SH-SY5Y (cell line): ENCODE measurements around the gene ZNF154.

Experiments
- GATA2 ChIP-seq: IDR thresholded peaks from 2 replicates; pipeline ENCODE4 v1.6.1; 2011; ENCODE audit warnings: mild to moderate bottlenecking, low read depth, low read length
- GATA3 ChIP-seq: IDR thresholded peaks from 2 replicates; pipeline ENCODE4 v1.6.1; 2011; ENCODE audit warnings: low read depth, mild to moderate bottlenecking, low read length, moderate library complexity

The ZNF154 gene

DNA sequence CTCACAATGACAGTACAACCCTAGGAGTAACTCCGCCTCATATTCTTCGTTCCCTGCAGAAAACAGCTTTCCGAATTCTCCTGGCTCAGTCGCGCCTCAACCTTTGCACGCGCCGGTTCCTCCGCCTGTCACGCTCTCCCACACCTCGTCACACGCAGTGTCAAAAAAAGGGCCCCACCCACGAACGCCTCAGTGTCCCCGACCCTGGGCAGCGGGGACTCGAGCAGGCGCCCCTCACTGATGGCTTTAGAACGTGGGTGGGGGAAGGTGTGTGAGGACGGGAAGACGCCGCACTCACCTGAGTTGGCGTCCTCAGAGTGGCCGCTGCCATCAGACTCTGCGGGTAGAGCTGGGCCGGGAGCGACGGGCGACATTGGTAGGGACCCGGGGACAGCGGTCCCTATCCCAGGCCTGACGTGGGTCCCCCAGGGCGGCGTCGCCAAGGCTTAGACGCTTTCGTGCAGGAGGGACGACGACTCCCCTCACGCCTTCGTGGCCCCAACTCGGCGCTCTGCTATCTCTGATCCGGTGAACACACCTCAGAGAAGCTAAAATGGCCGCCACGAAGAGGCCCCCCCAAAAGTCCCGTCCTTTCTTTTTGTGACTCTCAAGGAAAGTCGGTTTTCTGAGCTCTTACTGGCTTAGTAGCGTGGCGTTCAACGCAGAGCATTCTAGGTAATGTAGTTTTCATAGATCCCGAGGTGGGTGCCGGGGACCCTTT is at the start of gene ZNF154:
ZNF154 (minus strand) TSS at position 564 of the 721 bp plus-strand sequence; CDS start at position 331, 233 bp downstream.
- TF ChIP-seq GATA3 (no peak), GATA2 (no peak)

DNA sequence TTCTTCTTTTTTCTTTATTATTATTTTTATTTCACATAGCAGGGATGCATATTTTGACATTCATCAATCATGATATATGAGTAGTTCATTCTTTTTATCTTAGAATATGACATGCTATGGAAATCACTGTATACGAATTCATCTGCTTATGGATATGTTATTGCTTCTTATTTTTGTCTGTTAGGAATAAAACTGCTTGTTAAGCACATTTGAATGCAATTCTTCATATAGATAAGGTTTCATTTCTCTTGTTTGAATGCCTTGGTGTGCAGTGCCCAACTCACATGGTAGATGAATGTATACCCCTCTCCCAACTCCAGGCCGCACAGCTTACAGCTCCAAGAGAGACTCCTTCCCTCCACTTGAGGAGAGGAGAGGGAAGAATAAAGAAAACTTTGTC is 48.9 kb upstream of the ZNF154 start:
- TF ChIP-seq GATA3 (no peak), GATA2 (no peak)

DNA sequence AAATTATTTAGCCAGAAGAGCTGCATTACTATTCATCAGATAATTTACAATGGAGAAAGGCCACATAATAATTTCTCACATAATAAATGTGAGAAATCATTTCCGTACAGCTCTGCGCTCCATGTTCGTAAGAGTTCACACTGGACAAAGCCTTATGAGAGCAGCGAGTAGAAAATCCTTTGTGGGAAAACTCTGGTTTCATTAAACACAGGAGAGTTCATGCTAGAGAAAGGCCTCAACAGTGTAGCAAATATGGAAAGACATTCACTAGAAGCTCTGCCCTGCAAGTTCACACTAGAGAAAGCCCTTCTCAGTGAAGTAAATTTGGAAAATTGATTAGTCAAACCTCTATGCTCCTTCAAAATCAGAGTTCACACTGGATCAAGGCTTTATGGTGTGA is 46.0 kb upstream of the ZNF154 start:
- no peak for TF ChIP-seq GATA3
- no peak for TF ChIP-seq GATA2

DNA sequence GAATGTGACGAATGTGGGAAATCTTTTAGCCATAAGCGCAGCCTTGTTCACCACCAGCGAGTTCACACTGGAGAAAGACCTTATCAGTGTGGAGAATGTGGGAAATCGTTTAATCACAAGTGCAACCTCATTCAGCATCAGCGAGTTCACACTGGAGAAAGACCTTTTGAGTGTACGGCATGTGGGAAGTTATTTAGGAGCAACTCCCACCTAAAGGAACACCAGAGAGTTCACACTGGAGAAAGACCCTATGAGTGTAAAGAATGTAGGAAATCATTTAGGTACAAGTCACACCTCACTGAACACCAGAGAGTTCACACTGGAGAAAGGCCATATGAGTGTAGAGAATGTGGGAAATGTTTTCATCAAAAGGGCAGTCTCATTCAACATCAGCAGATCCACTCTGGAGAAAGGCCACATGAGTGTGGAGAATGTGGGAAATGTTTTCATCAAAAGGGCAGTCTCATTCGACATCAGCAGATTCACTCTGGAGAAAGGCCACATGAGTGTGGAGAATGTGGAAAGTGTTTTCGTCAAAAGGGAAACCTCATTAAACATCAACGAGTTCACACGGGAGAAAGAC is 45.2 kb upstream of the ZNF154 start:
- TF ChIP-seq GATA3 (no peak), GATA2 (no peak)

DNA sequence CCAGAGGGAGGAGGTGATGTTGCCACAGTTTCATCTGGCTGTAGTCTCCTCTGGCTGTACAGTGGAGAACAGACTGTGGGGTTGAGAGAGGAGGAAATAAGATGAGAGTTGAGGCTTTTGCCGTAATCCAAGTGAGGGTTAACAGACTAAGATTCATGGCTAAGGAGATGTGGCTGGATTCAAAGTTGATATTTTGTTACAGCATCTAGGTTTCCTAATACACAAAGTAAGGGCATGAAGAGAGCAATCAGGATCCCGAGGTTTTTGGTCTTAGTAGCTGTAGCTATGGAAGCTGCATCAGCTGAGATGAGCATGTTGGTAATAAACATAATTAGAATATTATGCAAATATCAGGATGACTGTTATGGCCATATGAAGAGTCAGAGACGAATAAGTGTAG is 39.0 kb upstream of the ZNF154 start:
- TF ChIP-seq GATA2 (no peak), GATA3 (no peak)

DNA sequence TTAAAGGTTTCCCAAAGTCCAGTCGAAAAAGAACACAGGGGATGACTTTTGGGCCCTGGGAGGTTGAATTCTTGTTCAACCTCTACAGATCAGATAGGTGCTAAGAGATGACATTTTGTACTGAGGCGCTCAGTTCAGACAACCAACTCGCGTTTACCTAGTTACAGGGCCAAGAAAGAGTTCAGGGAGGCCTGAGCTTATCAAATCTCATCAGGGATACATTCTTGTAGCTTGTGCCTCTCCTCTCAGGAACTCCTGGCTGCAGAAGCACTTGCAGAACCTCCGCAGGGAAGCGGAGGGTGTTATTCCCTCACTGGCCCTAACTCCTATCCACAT is 38.4 kb upstream of the ZNF154 start:
- TF ChIP-seq GATA2 = no peak
- no peak for TF ChIP-seq GATA3

DNA sequence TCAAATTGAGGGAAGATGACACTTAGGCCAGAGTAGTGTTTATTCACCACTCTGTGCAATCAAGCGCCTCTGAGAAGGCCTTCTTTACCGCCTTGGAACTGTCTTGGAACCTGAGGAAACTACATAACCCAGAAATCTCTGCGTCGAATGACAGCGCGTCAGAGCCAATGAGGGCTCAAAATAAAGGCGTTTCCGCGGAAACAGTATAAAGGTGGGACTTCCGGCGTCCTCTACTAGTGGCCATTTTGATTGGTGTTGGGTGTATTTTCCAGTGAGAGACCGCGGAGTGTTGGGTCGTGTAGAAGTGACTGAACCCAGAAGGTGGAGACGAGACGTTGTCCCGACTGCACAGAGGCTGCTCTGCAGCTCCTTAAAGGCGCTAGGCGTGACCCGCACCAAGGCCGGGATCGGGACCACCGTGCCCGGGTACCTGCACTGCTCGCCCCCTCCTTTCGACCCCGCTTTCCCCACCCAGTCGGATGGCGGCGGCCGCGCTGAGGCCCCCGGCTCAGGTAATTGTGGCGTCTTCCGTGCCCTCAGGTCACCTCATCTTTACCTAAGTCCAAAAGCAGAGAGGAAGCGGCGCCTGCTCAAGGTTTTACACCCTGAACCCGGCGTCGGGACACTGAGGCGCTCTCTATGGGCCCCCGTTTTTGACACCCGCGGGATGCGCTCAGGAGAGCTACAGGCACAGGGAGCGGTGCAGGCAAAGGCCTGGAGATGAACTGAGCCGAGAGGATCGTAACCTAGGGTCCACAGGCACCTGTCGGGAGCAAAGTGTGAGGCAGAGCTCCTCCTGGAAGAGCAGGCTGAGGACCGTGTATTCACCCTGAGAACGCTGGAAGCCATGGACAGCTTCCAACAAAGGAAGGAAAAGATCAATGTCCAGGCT is 37.8 kb upstream of the ZNF154 start, which contains the start of gene ZNF776:
ZNF776 (plus strand) TSS at position 236 of the 892 bp plus-strand sequence; CDS start at position 480, 244 bp downstream.
- no peak for TF ChIP-seq GATA3
- no peak for TF ChIP-seq GATA2

DNA sequence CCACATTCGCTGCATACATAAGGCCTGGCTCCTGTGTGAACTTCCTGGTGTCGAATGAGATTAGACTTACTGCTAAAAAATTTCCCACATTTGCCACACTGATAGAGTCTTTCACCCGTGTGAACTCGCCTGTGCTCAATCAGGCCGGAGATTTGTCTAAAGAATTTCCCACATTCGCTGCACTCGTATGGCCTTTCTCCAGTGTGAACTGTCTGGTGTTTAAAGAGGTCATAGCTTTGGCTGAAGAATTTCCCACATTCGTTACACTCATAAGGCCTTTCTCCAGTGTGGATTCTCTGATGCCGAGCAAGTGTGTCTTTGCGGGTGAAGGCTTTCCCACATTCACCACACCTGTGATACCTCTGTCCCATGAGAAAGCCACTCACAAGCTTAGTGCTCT is 11.9 kb upstream of the ZNF154 start:
- TF ChIP-seq GATA2 = no peak
- no peak for TF ChIP-seq GATA3

DNA sequence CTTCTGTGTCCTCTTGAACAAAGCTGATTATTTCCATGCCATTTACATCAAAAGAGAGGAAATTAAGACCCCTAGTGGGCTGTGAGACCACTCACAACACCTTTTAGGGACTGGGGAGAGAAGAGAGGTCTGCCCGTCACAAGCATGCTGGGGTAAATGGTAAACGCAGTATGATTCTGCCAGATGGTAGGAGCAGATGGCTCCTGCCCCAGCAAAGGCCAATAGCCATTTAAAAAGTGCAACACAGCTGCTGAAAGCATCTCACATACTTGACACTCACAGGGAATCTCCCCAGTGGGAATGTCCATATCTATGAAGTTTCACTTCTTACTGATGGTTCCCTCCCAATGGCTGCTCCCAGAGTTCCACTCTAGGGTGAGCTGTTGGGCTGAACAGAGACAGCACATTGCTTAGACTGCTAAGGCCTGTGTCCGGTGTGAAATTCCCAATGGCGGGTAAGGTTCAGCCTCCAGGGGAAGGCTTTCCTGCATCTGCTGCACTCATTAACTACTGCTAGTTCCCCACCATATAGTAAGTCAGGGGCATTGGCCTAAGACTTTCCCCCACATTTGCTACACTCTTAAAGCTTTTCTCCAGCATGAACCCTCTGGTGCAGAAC is 11.0 kb upstream of the ZNF154 start:
- TF ChIP-seq GATA2 = no peak
- TF ChIP-seq GATA3 = no peak

DNA sequence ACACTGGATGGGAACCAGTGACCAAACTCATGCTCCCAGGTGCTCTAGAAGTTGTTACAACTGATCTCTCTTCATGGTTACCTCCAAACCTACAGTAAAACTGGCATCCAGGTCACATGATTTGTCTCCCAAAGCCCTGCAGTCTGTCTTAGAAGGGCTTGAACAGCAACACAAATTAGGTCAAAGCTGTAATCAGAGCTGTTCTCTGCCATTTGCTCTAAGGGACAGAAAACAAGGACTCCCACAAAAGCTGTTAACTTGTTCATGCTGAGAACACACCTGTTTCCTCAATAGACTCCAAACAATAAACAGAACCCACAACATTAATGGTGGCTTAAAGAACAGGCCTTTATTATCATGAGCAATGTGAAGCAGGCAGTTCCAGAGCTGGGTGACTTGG is 10.4 kb upstream of the ZNF154 start:
- TF ChIP-seq GATA2 (no peak), GATA3 (no peak)

DNA sequence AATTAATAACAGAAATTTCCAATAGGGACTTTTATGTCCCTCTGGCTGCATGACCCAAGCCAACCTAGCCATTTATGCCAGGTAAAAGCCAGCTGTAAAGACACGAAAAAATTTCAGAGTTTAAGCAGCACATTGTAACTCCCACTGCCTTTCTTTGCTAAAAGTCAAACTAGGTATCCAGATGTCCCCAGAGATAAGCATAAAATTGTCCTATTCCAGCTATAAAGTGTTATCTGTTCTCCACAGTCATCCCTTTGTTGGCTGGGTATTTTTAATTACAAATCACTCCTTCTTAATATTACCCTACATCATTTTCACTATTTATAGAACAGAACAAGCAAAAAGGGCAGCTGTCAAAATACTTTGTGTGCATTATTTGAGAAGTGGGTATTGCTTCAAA is 3.2 kb upstream of the ZNF154 start:
- TF ChIP-seq GATA2 (no peak), GATA3 (no peak)

DNA sequence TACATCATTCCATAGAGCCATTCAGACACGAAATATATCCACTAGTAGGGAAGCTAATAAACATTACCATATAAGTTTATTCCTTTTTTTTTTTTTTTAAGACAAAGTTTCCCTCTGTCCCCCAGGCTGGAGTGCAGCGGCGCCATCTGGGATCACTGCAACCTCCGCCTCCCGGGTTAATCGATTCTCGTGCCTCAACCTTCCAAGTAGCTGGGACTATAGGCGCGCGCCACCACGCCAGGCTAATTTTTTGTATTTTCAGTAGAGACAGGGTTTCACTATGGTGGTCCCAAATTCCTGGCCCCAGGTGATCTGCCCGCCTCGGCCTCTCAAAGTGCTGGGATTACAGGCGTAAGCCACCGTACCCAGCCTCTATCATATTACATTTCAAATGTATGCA is 612 bp upstream of the ZNF154 start:
- no peak for TF ChIP-seq GATA3
- TF ChIP-seq GATA2 = no peak

DNA sequence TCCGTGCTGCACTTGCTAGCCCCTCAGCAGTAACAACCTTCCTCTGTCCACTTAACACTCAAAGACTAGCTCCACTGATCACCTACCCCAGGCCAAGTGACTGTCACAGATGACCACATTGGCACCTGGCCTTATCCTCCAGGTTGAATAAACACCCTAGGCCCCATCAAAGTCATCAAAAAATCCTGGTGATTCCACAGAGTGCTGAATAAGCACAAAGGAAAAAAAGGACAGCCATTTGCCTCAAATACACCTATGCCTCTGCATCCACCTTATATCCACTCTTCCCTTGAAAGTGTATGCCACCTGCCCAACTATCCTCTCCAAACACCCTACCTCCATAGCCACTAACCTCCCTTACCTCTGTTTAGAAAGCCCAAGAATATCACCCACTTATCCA is 2.7 kb downstream of the ZNF154 start:
- TF ChIP-seq GATA3 = no peak
- no peak for TF ChIP-seq GATA2

DNA sequence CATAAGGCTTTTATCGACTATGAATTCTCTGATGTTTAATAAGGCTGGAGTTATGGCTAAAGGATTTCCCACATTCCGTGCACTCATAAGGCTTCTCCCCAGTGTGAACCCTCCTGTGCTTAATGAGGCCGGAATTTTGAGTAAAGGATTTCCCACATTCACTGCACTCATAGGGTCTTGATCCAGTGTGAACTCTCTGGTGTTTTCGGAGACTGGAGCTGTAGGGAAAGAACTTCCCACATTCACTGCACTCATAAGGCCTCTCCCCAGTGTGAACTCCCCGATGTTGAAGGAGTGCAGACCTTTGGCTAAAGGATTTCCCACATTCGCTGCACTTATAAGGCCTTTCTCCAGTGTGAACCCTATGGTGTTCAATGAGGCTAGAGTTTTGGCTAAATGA is 7.4 kb downstream of the ZNF154 start:
- no peak for TF ChIP-seq GATA3
- no peak for TF ChIP-seq GATA2
